Skin epidermis (tissue), 12 donors: Measurements from ENCODE around the gene HPS3.
A peak's percentile ranks its signal among the peaks of the same experiment; 100 is the strongest.
"Not testable (repeated sequence)": the region's sequence is repeated elsewhere in the genome, so short reads cannot be mapped to it uniquely, and the experiment has no call there.

Experiments used
- H3K27ac ChIP-seq, 21 experiments: fragments of 200-600 bp; sonication (generic) in 11 of 21; one replicate each; pipeline ENCODE4 v1.5.0; 2020; ENCODE audit warnings: mild to moderate bottlenecking in 3 of 21, inconsistent platforms in 2 of 21, moderate library complexity in 2 of 21
- H3K4me3 ChIP-seq, 7 experiments: fragments of 200-600 bp; sonication (generic) in 2 of 7; one replicate each; pipeline ENCODE4 v1.5.0; 2020; ENCODE audit warnings: inconsistent platforms in 2 of 7, mild to moderate bottlenecking in 2 of 7, moderate library complexity in 1 of 7

Gene HPS3

GRCh38 chr3:149129326-149130205, at the start of gene HPS3:
HPS3 (plus strand) TSS chr3:149129638; CDS start chr3:149129724, 86 bp downstream.
- H3K4me3 ChIP-seq: peak within 1 kb of the TSS; percentile 68 to 97 (median 85)

GRCh38 chr3:149080011-149080698, 49.3 kb upstream of the HPS3 start:
- H3K4me3 ChIP-seq: no peak overlapping the region
- no peak overlapping the region for H3K27ac ChIP-seq

More at GRCh38 chr3:149129326-149130205, at the start of gene HPS3:
- H3K27ac ChIP-seq: peak within 1 kb of the TSS; percentile 23 to 90 (median 80)

GRCh38 chr3:149080699-149081091, 48.7 kb upstream of the HPS3 start:
- no peak overlapping the region for H3K4me3 ChIP-seq
- no peak overlapping the region for H3K27ac ChIP-seq

- Histone ChIP-seq H3K4me3 (no peak overlapping the region), H3K27ac (no peak overlapping the region)
Observed at GRCh38 chr3:149081772-149082171, 47.7 kb upstream of the HPS3 start.

GRCh38 chr3:149085828-149086231, 43.6 kb upstream of the HPS3 start:
- peak overlapping the region in 17 of 21 experiments; percentile 7 to 78 (median 48) for H3K27ac ChIP-seq

GRCh38 chr3:149086232-149086988, 43.0 kb upstream of the HPS3 start, which contains the start of gene HLTF:
HLTF (minus strand) TSS chr3:149086533; CDS start chr3:149086336, 197 bp downstream.
- Histone ChIP-seq H3K4me3 (peak within 1 kb of the TSS; percentile 41 to 81 (median 69)), H3K27ac (peak within 1 kb of the TSS in 17 of 21 experiments; percentile 7 to 78 (median 48))

More at GRCh38 chr3:149085828-149086231, 43.6 kb upstream of the HPS3 start:
- H3K4me3 ChIP-seq: peak overlapping the region; percentile 41 to 81 (median 69)

GRCh38 chr3:149087208-149087607, 42.2 kb upstream of the HPS3 start:
- no peak overlapping the region for H3K27ac ChIP-seq
- no peak overlapping the region for H3K4me3 ChIP-seq

- Histone ChIP-seq H3K4me3 (no peak overlapping the region), H3K27ac (no peak overlapping the region)
Observed at GRCh38 chr3:149089395-149089794, 40.0 kb upstream of the HPS3 start.

- Histone ChIP-seq H3K27ac (no peak overlapping the region), H3K4me3 (no peak overlapping the region)
Observed at GRCh38 chr3:149090461-149090860, 39.0 kb upstream of the HPS3 start.

- no peak overlapping the region for H3K27ac ChIP-seq
Observed at GRCh38 chr3:149090907-149091306, 38.5 kb upstream of the HPS3 start.

GRCh38 chr3:149091983-149092382, 37.5 kb upstream of the HPS3 start:
- no peak overlapping the region for H3K27ac ChIP-seq
- H3K4me3 ChIP-seq: no peak overlapping the region

More at GRCh38 chr3:149090907-149091306, 38.5 kb upstream of the HPS3 start:
- H3K4me3 ChIP-seq: no peak overlapping the region

- Histone ChIP-seq H3K4me3 (no peak overlapping the region), H3K27ac (no peak overlapping the region)
Observed at GRCh38 chr3:149095487-149095886, 34.0 kb upstream of the HPS3 start.

GRCh38 chr3:149097987-149098386, 31.5 kb upstream of the HPS3 start:
- H3K27ac ChIP-seq, H3K4me3 ChIP-seq: not testable (repeated sequence)

GRCh38 chr3:149101154-149101553, 28.3 kb upstream of the HPS3 start:
- H3K27ac ChIP-seq: no peak overlapping the region
- H3K4me3 ChIP-seq: no peak overlapping the region

- no peak overlapping the region for H3K27ac ChIP-seq
- H3K4me3 ChIP-seq: no peak overlapping the region
Observed at GRCh38 chr3:149101641-149102040, 27.8 kb upstream of the HPS3 start.

- no peak overlapping the region for H3K27ac ChIP-seq
- H3K4me3 ChIP-seq: no peak overlapping the region
Observed at GRCh38 chr3:149104484-149104883, 25.0 kb upstream of the HPS3 start.

GRCh38 chr3:149114458-149114857, 15.0 kb upstream of the HPS3 start:
- no peak overlapping the region for H3K4me3 ChIP-seq
- no peak overlapping the region for H3K27ac ChIP-seq

GRCh38 chr3:149115114-149115513, 14.3 kb upstream of the HPS3 start:
- no peak overlapping the region for H3K27ac ChIP-seq

GRCh38 chr3:149118724-149119123, 10.7 kb upstream of the HPS3 start:
- Histone ChIP-seq H3K27ac (no peak overlapping the region), H3K4me3 (no peak overlapping the region)

More at GRCh38 chr3:149115114-149115513, 14.3 kb upstream of the HPS3 start:
- no peak overlapping the region for H3K4me3 ChIP-seq

GRCh38 chr3:149119466-149119865, 10.0 kb upstream of the HPS3 start:
- H3K4me3 ChIP-seq: no peak overlapping the region
- H3K27ac ChIP-seq: no peak overlapping the region
